Epidermal melanocyte (primary cell): ENCODE results near the gene ATXN1.

Experiments used
- DNase-seq: peaks from one replicate; pipeline ENCODE4 v3.0.0; 2011; ENCODE audit warnings: low spot score; ENCODE audit not compliant: insufficient read length

Gene ATXN1

DNA sequence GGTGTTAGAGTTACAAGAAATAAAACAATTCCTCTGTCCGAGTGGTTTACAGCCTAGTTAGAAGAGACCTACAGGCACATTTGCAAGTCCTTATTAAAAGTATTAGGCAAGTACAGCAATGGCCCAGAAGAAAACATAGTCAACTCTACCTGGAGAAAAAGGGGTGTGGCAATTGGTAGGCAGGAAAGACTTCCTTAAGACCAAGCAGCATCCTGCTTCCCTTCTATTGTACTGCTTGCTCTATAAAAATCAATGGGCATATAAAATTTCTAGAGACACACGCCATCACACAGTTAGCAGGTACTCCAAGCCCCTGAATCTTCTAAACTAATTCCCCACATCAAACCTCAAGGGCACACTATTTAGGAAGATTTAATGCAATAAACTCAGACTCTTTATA, 185.6 kb downstream of the ATXN1 start:
- DNase-seq = no peak

DNA sequence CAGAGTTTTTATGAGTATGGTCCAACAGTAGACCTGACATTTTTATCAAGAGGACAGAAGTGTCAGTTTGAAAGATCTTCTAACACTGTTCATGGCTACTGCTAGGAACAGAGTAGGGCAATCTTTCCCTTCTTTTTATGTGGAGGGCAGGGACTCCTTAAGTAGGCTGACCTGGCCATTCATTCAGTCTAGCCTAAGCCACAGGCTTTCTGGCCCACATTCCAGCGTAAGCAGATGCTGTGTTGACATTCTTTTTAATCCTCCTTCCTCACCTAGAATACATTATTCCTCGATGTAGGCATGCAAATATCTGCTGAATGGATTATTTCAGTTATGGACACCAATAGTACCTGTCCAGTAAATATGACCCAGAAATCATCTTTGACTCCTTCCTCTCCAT, 188.3 kb downstream of the ATXN1 start:
- no peak for DNase-seq

DNA sequence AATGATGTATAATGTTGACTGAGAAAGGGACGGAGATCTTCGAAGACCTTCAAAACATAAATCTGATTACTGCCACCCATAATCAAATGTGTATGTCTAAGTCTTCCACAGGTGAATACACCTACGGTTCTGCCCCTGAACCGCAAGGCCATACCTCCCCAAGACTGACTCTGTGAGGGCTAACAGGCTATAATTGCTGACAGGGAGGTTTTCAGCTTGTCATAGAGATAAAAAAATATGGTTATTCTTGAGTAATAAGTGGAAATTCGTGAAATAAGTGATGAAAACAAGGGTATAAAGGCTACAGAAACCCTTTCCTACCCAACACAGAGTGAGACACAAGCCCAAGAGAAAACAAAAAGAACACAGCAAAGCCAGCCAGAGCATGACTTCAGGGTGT, 188.9 kb downstream of the ATXN1 start:
- DNase-seq = no peak

DNA sequence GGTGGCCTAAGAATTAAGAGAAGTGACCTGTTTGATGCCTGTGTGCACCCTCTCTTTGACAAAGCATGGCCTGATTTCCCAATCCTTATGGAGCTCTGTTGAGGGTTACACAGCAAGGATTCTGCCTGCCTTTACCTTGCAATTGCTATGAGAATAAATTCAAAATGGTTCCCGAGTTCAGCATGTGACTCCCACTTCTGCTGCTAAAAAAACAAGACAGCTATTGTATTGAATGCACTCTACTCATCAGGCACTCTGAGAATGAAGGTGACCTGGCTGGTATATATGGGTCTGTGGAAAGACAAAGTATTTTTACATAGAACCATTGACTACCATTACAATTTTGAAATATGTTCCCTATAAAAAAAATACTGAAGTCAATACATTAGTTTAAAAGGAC, 190.3 kb downstream of the ATXN1 start:
- no peak for DNase-seq

DNA sequence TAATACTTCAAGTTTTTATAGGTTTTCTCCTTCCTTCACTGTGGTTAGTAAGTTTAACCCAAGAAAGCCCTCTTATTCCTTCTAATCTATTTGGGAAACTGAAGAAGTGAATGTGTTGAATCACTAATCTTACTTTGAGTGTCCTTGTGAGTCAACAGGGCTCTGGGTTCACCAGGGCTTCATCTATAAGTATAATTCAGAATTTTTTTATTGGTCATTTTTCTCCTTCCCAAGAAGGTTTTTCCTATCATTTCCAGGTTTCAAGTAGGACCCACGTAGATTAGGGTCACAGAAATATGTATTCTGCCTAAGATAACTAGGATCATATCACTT, 191.1 kb downstream of the ATXN1 start:
- no peak for DNase-seq

DNA sequence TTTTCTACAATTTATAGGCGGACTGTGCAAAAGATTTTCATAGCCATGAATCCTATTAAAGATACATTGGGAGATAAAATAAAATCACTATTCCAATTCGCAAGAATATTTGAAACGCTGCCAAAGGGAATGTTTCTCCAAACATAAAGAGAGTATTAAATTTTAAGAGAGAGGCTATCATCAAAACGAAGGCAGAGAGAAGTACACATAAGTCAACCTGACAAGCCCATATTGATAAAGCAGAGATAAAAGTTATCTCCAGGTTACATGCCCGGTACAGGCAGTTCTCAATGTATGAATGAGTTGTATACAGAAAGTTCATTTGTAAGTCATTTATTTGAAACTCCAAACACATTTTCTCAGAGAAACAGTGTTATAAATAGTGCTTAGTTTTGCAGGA, 193.1 kb downstream of the ATXN1 start:
- no peak for DNase-seq

DNA sequence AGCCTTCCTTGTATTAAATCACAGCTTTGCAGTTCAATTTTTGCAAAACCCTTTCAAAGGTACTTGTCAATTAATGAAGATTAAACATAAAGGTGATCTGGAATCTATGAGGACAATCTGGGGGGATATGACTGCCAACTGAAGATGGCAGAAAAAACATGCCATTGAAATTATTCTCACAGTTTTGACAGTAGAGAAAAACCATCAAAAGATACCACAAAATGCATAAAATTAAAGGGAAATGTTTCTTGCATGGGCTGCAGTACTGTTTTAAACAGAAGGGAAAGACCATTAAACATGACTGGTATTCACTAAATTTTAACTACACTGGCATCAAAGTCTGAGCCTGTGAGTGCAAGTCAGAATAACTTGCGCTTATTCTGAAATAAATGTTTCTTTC, 194.2 kb downstream of the ATXN1 start:
- DNase-seq = no peak

DNA sequence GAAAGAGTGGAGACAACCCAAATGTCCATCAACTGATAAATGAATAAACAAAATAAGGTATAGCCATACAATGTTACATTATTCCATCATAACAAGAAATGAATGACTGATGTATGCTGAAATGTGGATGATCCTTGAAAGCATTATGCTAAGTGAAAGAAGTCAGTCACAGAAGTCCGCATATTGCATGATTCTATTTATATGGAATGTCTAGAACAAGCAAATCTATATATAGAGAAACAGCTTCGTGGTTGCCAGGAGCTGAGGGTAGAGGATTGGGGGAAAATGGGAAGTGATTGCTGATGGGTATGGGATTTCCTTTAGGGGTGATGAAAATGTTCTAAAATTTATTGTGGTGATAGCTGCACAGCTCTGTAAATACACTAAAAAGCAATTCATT, 196.8 kb downstream of the ATXN1 start:
- DNase-seq = no peak

DNA sequence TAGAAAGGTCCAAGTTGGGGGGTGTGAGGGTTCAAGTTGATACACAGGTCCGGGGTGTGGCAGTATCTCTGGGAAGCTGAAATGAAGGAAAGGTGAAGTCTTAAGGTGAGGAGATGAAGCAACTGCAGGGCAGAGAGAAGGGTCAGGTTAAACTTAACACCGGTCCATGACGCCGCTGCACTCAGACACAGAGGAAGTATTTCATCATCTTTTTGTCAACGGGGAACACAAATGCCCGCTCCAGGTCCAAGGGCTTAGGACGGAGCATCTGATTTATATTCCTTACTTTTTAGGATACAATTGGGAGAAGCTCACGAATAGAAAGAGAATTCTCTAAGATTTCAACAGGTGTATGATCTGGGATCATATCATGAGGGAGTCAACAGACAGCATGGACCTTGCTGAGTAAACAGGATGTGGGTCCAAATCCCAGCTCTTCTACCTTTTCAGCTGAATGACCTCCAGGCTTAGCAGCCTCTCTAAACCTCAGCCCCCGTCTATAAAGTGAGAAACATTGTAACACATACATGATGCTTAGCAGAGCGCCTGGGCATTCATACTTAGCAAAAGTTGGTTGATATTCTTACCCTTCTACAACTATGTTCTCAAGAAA, 197.5 kb downstream of the ATXN1 start:
- no peak for DNase-seq

DNA sequence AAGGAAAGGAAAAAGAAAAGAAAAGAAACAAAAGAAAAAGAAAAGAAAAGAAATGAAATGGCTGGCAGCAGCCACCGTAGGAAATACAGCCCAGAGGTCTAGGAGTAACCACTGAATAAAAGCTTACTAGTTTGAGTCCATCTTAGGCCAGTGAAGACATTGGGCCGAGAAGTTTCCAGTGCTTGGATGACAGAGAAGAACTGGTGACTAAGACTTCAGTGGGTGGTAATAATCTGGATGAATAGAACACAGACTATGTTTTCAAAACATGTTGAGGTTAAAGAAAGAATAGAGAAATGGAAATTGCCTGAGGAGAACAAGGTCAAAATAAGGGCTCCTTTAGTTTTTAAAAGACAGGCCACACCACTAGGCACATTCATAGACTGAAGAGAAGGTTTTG, 198.8 kb downstream of the ATXN1 start:
- no peak for DNase-seq

DNA sequence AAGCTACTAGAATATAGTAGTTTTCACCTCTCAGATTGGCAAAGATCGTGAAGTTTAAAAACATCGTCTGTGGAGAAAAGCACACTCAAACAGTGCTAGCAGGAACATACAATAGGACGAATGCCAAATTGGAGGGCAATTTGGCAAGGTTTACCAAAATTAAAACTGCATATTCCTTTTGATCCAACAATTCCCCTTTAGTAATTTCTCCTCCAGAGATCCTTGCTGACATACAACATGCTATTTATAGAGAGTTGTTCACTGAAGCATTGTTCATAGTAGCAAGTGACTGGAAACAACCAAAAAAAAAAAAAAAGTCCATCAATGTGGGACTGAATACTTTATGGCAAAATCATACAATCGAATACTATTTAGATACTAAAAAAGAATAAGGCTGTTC, 202.2 kb downstream of the ATXN1 start:
- DNase-seq = no peak

DNA sequence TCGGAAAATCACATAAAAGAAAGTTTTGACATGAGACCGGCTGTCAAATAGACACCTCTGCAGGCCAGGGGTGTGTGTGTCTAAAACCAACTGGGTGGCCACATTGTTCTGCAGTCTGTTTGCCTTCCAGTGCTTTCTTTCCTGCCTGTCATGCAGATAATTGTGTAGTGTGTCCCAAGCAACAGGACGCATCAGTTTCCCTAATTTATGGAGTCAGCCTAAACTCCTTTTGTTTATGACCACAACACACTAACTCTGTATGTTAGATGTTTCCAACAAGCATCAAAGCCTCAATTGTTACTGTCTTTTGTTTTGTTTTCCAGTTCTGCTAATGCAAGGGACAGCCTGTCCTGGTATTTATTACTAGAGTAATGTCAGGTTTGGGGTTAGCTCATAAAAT, 205.7 kb downstream of the ATXN1 start:
- DNase-seq = no peak

DNA sequence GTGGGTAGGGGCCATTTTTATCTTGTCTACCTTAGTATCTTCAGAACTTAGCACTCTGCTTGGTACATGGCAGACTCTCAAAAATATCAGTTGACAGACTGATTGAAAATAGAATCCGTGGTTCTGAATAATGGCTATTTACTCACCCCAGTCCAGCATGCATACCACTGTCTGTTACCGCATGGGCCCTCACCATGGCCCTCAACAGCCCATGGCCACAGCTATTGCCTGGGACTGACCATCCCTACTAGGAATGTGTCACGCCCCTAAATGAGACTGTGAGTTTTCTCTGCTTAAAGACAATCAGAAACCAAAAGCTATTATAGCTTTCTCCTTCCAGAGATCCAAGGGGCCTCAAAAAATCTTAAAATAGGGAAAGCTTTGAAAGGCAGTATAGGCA, 207.7 kb downstream of the ATXN1 start:
- DNase-seq = no peak

DNA sequence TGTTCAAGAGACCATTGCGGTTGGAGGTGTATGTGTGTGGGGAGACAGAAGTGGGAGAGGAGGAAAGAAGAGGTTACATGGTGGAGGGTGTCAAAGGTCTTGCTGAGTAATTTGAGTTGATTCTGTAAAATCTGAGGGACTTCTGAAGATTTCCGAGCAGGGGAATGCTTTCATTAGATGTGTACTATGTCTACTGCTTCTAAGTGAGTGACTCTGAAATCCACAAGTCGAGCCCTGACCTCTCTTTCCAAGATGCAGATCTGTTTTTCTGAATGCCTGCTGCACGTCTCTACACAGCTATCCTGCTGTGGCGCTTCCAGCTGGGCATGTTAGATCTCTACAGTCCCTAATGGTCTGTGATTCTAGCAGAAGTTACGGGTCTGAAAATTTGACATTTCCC, 209.8 kb downstream of the ATXN1 start:
- DNase-seq = no peak

DNA sequence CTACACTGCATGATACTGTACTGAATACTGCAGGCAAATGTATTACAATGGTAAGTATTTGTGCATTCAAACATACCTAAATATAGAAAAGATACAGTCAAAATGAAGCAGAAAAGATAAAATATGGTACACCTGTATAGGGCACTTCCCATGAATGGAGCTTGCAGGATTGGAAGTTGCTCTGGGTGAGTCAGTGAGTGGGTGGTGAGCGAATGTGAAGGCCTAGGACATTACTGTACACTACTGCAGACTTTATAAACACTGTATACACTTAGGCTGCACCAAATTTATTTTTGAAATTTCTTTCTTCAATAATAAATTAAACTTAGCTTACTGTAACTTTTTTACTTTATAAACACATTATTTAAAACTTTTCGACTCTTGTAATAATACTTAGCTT, 213.1 kb downstream of the ATXN1 start:
- DNase-seq = no peak

DNA sequence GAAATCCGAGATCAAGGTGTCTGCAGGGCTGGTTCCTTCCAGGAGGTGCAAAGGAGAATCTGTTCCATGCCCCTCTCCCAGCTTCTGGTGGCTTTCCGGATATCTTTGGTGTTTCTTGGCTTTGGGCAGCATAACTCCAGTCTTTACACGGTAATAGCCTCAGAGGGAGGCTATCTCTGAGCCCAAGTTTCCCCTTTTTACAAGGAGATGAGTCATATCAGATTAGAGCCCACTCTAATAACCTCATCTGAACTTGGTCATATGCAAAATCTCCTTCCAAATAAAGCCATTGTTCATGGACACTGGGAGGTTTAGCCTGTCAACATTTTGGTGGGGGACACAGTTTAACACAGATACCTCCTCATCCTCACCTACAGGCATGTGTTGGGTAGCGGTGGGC, 213.7 kb downstream of the ATXN1 start:
- DNase-seq = no peak

DNA sequence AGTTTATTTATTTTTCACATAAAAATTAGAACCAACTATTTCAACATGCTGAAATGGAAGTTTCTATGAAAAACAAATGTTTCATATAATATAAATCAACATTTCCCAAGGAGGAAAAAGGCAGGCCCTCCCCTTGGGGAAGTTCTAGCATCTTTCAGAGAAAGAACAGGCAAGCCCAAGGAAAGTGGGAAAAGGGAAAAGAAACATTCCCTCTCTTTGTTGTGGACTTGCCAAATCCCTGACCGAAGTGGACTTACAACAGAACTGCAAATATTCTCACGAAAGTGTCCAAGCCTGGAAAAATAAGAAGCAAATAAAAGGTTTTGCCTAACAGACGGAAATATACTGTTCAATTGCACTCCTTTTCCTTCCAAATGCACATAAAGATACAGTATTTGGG, 214.4 kb downstream of the ATXN1 start:
- no peak for DNase-seq

DNA sequence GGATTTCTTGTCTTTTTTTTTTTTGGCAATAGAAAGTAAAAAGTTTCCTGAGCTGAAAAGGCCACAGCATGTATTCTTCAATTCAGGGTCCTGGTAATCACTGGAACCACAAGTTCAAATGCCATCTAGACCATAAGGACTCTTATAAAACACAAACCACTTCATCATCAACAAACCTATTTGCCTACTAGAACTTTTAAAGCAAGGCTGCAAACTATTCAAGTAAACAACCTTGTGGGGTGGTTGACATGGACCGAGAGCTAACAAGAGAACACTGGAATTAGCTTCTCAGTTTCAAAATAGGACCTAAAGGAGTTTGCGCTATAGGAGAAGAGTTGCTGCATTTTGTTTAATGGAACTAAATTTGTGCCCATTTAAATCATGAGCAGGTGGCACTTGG, 215.9 kb downstream of the ATXN1 start:
- no peak for DNase-seq

DNA sequence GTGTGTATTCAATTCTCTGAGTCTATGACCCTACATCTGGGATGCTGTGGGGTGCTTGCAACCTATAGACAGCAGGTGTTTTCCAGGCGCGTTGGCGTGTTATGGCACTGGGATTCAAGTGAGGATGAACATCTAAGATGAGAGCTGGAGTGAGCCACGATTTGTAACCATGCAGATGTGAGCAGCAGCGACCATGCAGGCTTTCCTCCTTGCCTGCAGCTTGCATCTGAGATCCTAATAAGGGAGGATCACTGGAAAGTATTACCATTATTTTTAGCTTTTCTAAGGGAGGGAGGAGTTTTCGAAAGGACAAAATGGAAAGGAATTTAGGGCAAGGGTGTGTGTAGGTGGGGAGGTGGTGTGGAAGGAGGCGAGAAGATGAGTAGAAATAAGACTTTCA, 216.7 kb downstream of the ATXN1 start:
- DNase-seq = no peak

DNA sequence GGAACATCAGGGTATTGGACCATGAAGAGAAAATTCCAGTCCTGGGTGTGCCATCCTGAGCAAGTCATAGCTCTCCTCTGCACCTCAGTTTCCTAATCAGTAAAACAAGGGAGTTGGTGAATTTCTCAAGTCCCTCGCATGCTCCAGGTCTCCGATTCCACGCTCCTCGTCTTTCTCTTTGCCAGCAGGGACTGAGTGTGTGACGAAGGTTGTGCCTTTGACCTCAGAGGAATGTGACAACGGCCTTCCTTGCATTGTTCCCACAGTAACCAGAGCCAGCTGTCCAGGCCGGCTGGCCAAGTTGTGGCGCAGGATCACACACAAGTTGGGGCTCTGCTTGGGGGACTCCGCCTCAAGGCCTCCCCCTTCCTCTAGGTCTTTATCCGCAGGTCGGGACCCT, 217.3 kb downstream of the ATXN1 start:
- DNase-seq = no peak

DNA sequence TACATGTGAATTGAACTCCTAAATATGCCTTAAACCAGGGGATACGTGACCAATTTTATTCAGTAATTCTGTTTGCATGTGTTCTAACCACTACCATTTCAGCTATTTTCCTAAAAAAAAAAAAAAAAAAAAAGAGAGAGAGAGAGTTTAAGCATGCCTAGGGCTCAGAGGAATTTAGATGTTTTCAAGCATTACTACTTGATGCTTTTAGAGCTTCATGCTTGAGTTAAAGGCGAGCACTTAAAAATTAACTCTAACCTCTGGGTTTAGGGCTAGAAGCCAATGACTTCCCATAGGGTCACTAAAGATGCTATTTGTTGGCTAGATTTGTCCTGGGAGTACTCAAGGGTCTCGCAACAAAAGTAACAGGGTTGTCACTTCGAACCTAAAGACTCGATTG, 217.7 kb downstream of the ATXN1 start:
- no peak for DNase-seq

DNA sequence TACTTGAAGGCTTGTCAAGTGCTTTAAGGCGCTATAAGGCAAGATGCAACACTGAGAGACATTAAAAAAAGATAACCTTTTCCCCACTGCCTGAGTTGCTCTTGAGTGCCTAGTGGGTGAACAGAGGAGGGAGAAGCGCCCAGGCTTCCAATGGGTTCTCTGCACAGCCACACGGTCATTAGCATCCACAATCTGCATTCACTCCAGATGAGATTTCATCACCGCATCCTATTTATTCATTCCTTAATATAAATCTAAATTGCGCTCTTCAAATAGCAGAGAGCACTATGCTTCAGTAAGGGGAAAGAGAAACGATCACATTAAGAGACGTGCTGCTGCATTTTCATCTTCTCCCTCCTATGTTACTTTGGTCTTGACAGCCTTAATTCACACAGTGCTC, 219.2 kb downstream of the ATXN1 start:
- DNase-seq = no peak

DNA sequence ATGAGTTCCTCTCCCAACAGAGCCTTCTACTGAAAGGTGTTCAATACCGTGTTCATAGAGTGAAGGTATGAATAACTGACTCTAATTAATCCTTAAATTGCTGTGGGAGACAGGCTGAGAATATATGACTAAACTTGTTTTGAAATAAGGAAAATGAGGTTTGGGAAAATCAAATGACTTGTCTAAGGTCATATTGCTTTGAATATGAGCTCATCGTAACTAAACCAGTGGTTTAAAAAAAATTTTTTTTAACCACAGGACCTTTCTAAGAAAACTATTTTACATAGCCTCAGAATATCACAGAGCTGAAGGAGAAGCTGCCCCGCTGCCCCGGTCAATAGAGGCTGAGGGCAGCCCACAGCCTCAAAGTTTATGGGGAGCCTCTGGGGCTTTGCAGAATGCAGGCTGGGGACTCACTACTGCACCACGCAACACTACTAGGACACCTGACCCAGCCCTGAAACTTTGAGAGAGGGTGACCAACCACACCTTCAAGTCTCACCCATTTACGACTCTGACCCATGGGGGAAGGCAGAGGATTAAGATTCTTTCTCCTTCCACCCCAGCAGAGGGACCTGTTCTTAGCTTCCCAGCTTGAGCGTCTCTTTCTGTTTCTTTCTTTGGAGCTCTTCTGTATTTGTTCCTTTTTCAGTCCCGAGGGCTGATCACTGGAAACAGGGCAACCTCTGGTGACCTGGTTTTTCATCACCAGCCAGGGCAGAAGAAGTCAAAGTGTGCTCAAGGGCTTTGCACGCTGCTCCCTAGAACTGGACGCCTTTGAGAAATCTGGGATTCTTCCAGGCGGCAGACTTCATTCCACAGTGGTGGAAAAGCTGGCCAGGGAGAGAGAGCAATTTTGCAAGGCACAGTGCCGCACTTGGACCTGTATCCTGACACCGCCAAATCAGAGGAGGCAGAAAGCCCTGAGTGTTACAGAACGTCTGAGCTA, 220.2 kb downstream of the ATXN1 start:
- no peak for DNase-seq
